AG08396 (cell line): ENCODE results near the gene COTL1.
"Not testable (repeated sequence)": the region's sequence is repeated elsewhere in the genome, so short reads cannot be mapped to it uniquely, and the experiment has no call there.

Experiments used
- DNase-seq: peaks from one replicate; pipeline ENCODE4 v3.0.0; 2012; ENCODE audit warnings: low spot score, mixed read lengths

The COTL1 gene

GRCh38 chr16:84643180-84643583, 25.3 kb upstream of the COTL1 start:
- peak; percentile 90 for DNase-seq

- DNase-seq, result no peak
Observed at GRCh38 chr16:84641643-84642358, 23.9 kb upstream of the COTL1 start.

- no peak for DNase-seq
Observed at GRCh38 chr16:84640145-84640544, 22.3 kb upstream of the COTL1 start.

- no peak for DNase-seq
Observed at GRCh38 chr16:84638231-84638806, 20.4 kb upstream of the COTL1 start.

GRCh38 chr16:84637709-84638108, 19.8 kb upstream of the COTL1 start:
- no peak for DNase-seq

- no peak for DNase-seq
Observed at GRCh38 chr16:84635702-84636101, 17.8 kb upstream of the COTL1 start.

- DNase-seq, result no peak
Observed at GRCh38 chr16:84633622-84634021, 15.7 kb upstream of the COTL1 start.

- DNase-seq, result not testable (repeated sequence)
Observed at GRCh38 chr16:84632862-84633261, 15.0 kb upstream of the COTL1 start.

GRCh38 chr16:84631886-84632285, 14.0 kb upstream of the COTL1 start:
- DNase-seq, result no peak

- DNase-seq, result no peak
Observed at GRCh38 chr16:84631153-84631466, 13.2 kb upstream of the COTL1 start.

GRCh38 chr16:84630446-84631152, 12.7 kb upstream of the COTL1 start:
- DNase-seq, result no peak

- DNase-seq, result no peak
Observed at GRCh38 chr16:84630009-84630408, 12.1 kb upstream of the COTL1 start.

- no peak for DNase-seq
Observed at GRCh38 chr16:84629580-84629979, 11.7 kb upstream of the COTL1 start.

GRCh38 chr16:84628226-84628731, 10.4 kb upstream of the COTL1 start:
- DNase-seq, result no peak

- no peak for DNase-seq
Observed at GRCh38 chr16:84625556-84625955, 7.7 kb upstream of the COTL1 start.

GRCh38 chr16:84620913-84621312, 3.0 kb upstream of the COTL1 start:
- not testable (repeated sequence) for DNase-seq

- peak; percentile 82 for DNase-seq
Observed at GRCh38 chr16:84618581-84619460, 943 bp upstream of the COTL1 start.

- no peak for DNase-seq
Observed at GRCh38 chr16:84617041-84617790, 662 bp downstream of the COTL1 start.

- no peak for DNase-seq
Observed at GRCh38 chr16:84616515-84616914, 1.4 kb downstream of the COTL1 start.

GRCh38 chr16:84614968-84615813, 2.7 kb downstream of the COTL1 start:
- DNase-seq, result no peak

- no peak for DNase-seq
Observed at GRCh38 chr16:84614623-84614967, 3.3 kb downstream of the COTL1 start.
